ENCODE measurements around the gene SPIRE1.

DNA sequence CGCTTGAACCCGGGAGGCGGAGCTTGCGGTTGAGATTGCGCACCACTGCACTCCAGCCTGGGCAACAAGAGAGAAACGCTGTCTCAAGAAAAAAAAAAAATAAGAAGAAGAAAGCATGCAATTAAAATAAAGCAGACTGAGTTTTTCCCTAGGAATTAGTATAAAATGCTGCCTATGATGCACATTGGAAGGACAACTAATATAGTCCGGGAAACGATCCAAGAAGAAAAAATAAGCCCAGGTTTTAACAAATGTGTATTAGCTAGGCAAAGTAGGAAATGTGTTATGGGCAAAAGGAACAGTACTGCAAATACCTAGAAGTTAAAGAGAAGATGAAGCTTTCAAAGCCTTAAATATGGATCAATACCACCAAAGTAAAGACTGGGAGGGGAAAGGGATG lies 64.0 kb downstream of the SPIRE1 start:
- TF ChIP-seq POLR2A (IDR thresholded peaks at IDR 0.05; ENCODE audit: low read depth, low read length) (no peak), RAD21 (IDR thresholded peaks at IDR 0.05; ENCODE audit: low read length) (no peak), MAFK (IDR thresholded peaks at IDR 0.05; ENCODE audit: low read depth, low read length) (no peak), RFX5 (IDR thresholded peaks at IDR 0.05; ENCODE audit: low read depth, low read length) (no peak), MAZ (IDR thresholded peaks at IDR 0.05; ENCODE audit: borderline replicate concordance, low read depth, low read length) (no peak)
- TF ChIP-seq, protein P1, sequence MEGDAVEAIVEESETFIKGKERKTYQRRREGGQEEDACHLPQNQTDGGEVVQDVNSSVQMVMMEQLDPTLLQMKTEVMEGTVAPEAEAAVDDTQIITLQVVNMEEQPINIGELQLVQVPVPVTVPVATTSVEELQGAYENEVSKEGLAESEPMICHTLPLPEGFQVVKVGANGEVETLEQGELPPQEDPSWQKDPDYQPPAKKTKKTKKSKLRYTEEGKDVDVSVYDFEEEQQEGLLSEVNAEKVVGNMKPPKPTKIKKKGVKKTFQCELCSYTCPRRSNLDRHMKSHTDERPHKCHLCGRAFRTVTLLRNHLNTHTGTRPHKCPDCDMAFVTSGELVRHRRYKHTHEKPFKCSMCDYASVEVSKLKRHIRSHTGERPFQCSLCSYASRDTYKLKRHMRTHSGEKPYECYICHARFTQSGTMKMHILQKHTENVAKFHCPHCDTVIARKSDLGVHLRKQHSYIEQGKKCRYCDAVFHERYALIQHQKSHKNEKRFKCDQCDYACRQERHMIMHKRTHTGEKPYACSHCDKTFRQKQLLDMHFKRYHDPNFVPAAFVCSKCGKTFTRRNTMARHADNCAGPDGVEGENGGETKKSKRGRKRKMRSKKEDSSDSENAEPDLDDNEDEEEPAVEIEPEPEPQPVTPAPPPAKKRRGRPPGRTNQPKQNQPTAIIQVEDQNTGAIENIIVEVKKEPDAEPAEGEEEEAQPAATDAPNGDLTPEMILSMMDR (conservative IDR thresholded peaks at IDR 0.05; ENCODE audit: low read depth, low read length), result no peak

Data from IMR-90 (cell line).